PFSK-1 (cell line): Measurements from ENCODE around the gene PYGL.

Experiments
- FOXP2 ChIP-seq: optimal IDR thresholded peaks from 2 replicates; pipeline ENCODE3; 2011; ENCODE audit warnings: borderline replicate concordance, control low read depth, inconsistent platforms; ENCODE audit not compliant: insufficient read depth; ENCODE audit errors: extremely low read length, extremely low read depth
- POLR2AphosphoS5 ChIP-seq: IDR thresholded peaks from 2 replicates; pipeline ENCODE4 v1.6.1; 2012; ENCODE audit warnings: low read depth, mild to moderate bottlenecking, control low read depth, low read length, moderate library complexity
- REST ChIP-seq, 2 experiments: IDR thresholded peaks; 2 replicates each; pipeline versions ENCODE4 v1.6.1 to v1.8.0; 2011 to 2012; ENCODE audit warnings: low read depth in 2 of 2, low read length in 2 of 2, control low read depth in 1 of 2, inconsistent platforms in 1 of 2, mild to moderate bottlenecking in 1 of 2, moderate library complexity in 1 of 2; ENCODE audit not compliant: insufficient read depth in 1 of 2
- SIN3A ChIP-seq: IDR thresholded peaks from 2 replicates; pipeline ENCODE4 v1.6.1; 2012; ENCODE audit warnings: mild to moderate bottlenecking, low read length, moderate library complexity, borderline replicate concordance; ENCODE audit not compliant: insufficient read depth
- TAF1 ChIP-seq: IDR thresholded peaks from 2 replicates; pipeline ENCODE4 v1.6.1; 2012; ENCODE audit warnings: low read length, control low read depth, borderline replicate concordance; ENCODE audit not compliant: insufficient read depth

Gene PYGL

GRCh38 chr14:50887476-50887875, 56.8 kb downstream of the PYGL start:
- no peak for TF ChIP-seq TAF1
- TF ChIP-seq SIN3A, result no peak
- TF ChIP-seq FOXP2, result no peak
- no peak for TF ChIP-seq REST (IDR thresholded peaks at IDR 0.05; ENCODE audit: insufficient read depth in 1 of 2, low read depth in 2 of 2, low read length in 2 of 2)
- no peak for TF ChIP-seq POLR2AphosphoS5

- no peak for TF ChIP-seq SIN3A
- TF ChIP-seq REST (IDR thresholded peaks at IDR 0.05; ENCODE audit: insufficient read depth in 1 of 2, low read depth in 2 of 2, low read length in 2 of 2), result no peak
- no peak for TF ChIP-seq POLR2AphosphoS5
- TF ChIP-seq TAF1, result no peak
- no peak for TF ChIP-seq FOXP2
Observed at GRCh38 chr14:50883827-50884197, 60.5 kb downstream of the PYGL start.

GRCh38 chr14:50882932-50883826, 61.1 kb downstream of the PYGL start:
- no peak for TF ChIP-seq FOXP2
- no peak for TF ChIP-seq POLR2AphosphoS5
- no peak for TF ChIP-seq TAF1
- TF ChIP-seq SIN3A, result no peak
- TF ChIP-seq REST (IDR thresholded peaks at IDR 0.05; ENCODE audit: insufficient read depth in 1 of 2, low read depth in 2 of 2, low read length in 2 of 2), result no peak

- TF ChIP-seq POLR2AphosphoS5, result no peak
- TF ChIP-seq TAF1, result no peak
- TF ChIP-seq SIN3A, result no peak
- TF ChIP-seq FOXP2, result no peak
- no peak for TF ChIP-seq REST (IDR thresholded peaks at IDR 0.05; ENCODE audit: insufficient read depth in 1 of 2, low read depth in 2 of 2, low read length in 2 of 2)
Observed at GRCh38 chr14:50875359-50876070, 68.8 kb downstream of the PYGL start.
